ENCODE results near the gene PITPNC1. TPM values are rescaled to one million over a fixed set of nuclear protein-coding genes. Genes with fewer than 3 reads are reported as not detected.
"Not testable (repeated sequence)": the region's sequence is repeated elsewhere in the genome, so short reads cannot be mapped to it uniquely, and the experiment has no call there.

Gene PITPNC1
- total and polyA plus RNA-seq, 4 experiments from 2014 or later: 68.4 to 124 (median 89.9) TPM

DNA sequence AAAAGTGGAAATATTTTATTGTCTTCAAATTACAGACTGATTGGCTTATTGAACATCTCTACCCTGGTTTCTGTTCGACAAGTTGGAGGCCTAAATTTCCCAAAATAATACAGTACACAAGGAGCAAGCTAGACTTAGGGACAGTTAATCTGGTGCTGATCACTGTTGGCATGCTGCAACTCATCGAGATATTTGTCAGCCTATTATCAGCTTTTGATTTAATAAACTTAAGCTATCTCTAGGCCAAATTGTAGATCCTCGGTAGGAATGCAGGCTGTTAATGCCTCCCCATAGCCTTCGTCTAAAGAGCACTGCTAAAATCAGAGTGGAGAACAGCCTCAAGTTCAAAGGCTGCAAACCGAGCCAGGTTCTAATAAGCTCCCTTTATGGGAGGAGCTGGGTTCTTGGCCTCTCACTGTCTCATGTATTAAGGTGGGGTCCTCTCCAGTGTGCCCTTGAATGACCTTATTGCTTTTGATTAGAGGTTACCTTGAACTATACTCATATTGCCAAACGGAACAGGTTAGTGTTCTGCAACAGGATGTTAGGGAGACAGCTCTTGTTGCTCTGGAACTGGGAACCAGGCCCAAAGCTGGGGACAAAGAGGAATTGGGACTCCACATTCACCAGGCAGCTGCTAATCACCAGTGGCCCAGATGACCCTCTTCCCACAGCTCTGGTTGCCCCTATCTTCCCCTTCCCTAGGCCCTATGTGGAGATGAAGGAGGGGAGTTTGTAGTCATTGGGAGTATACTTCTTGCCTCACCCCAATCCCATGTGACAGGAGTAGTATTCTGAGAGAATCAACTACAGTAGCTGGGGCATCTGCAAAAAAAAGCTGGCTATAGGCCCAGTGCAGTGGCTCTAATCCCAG lies 271.2 kb downstream of the PITPNC1 start:
- no peaks in the 10 kb centered on the region for H3K4me1 ChIP-seq (ENCODE audit: insufficient read depth, low read length)
- peaks cover under 1% of the 10 kb centered on the region for H3K36me3 ChIP-seq (ENCODE audit: insufficient read depth, low read length)
- no peaks in the 10 kb centered on the region for H3K27me3 ChIP-seq (ENCODE audit: insufficient read depth, low read length)
- Mint-ChIP-seq H3K27me3 (no peaks in the 10 kb centered on the region), H3K4me1 (peaks cover 0 to 11% (median 8%) of the 10 kb centered on the region in 4 donors), H3K4me3 (no peak overlapping the region), H3K9me3 (no peaks in the 10 kb centered on the region), H3K36me3 (peaks cover 15 to 31% of the 10 kb centered on the region in 2 donors), H3K27ac (peak overlapping the region in 5 of 7 donors; percentile 22 to 65 (median 53))
- no peaks in the 10 kb centered on the region for H3K9me3 ChIP-seq (ENCODE audit: control insufficient read depth in 1 of 2, low read length in 2 of 2)
- intact Hi-C loops (cut with micrococcal nuclease): no loop called here
- POLR2A ChIA-PET (ENCODE audit: partially characterized antibody): interaction anchor here (0.6 kb wide), 3 partner anchors 9 to 269 kb away, joined by 3 read pairs; no protein-coding TSS in a partner anchor
- H3K4me3 ChIP-seq (ENCODE audit: low read length in 2 of 2): no peak overlapping the region
- no peak for DNase-seq
- no peak overlapping the region for H3K27ac ChIP-seq (ENCODE audit: low read depth, low read length)
- CTCF ChIA-PET (ENCODE audit: partially characterized antibody): interaction anchor here (0.8 to 1.7 kb wide), 4 partner anchors 9 to 274 kb away, joined by 3 to 5 read pairs (median 4); no protein-coding TSS in a partner anchor

DNA sequence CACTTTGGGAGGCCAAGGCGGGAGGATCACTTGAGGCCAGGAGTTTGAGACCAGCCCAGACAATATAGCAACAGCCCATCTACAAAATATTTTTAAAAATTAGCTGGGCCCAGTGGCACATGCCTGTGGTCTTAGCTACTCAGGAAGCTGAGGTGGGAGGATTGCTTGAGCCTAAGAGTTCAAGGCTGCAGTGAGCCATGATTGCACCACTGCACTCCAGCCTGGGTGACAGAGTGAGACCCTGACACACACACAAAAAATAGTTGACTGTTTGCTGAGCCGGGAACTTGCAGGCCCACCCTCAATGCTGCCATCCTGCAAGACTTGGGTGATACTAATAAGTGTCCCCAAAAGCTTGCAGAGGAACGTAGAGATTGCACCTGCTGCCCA lies 271.8 kb downstream of the PITPNC1 start:
- H3K4me3 Mint-ChIP-seq; DNase-seq; H3K4me3 ChIP-seq (ENCODE audit: low read length in 2 of 2); intact Hi-C loops (cut with micrococcal nuclease); H3K4me1 ChIP-seq (ENCODE audit: insufficient read depth, low read length); H3K27ac ChIP-seq (ENCODE audit: low read depth, low read length); H3K9me3 ChIP-seq (ENCODE audit: control insufficient read depth in 1 of 2, low read length in 2 of 2); H3K9me3 Mint-ChIP-seq; H3K27me3 Mint-ChIP-seq; POLR2A ChIA-PET (ENCODE audit: partially characterized antibody); H3K36me3 ChIP-seq (ENCODE audit: insufficient read depth, low read length); H3K27me3 ChIP-seq (ENCODE audit: insufficient read depth, low read length): not testable (repeated sequence)
- CTCF ChIA-PET (ENCODE audit: partially characterized antibody): interaction anchor here (1.6 kb wide), 1 partner anchor 10 kb away, joined by 5 read pairs; no protein-coding TSS in a partner anchor
- H3K4me1 Mint-ChIP-seq: peaks cover 0 to 11% (median 8%) of the 10 kb centered on the region in 4 donors
- H3K27ac Mint-ChIP-seq: peak overlapping the region in 3 of 7 donors; percentile 35 to 65 (median 42)
- peaks cover 19 to 31% of the 10 kb centered on the region in 2 donors for H3K36me3 Mint-ChIP-seq

DNA sequence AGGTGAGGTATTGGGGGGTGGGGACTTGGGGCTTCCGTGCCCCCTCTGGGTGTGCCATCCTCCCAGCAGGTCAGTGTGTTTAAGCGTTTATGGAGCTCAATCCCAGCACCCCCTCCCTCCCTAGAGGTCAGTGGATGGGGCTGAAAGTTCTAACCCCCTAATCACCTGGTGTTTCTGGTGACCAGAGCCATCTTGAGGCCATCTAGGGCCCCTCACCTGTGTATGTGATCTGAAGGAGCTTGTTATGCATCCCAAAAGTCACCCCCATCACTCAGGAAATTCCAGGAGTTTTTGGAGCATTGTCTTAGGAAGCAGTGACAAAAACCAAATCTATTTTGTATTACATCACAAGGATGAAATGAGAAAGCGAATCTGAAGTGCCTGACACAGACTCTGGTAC lies 272.8 kb downstream of the PITPNC1 start:
- H3K4me1 ChIP-seq (ENCODE audit: insufficient read depth, low read length): no peaks in the 10 kb centered on the region
- intact Hi-C loops (cut with micrococcal nuclease): no loop called here
- DNase-seq: no peak
- no peaks in the 10 kb centered on the region for H3K27me3 ChIP-seq (ENCODE audit: insufficient read depth, low read length)
- ChIA-PET CTCF (ENCODE audit: partially characterized antibody) (no interaction called here), POLR2A (ENCODE audit: partially characterized antibody) (interaction anchor here (0.5 to 0.6 kb wide), 2 partner anchors 20 to 214 kb away, joined by 3 to 4 read pairs; no protein-coding TSS in a partner anchor)
- Mint-ChIP-seq H3K4me1 (peaks cover 0 to 9% (median 8%) of the 10 kb centered on the region in 4 donors), H3K27me3 (no peaks in the 10 kb centered on the region), H3K36me3 (peaks cover 23 to 33% of the 10 kb centered on the region in 2 donors), H3K27ac (peak overlapping the region in 4 of 7 donors; percentile 8 to 61 (median 25)), H3K9me3 (peaks cover 0 to 2% (median 0%) of the 10 kb centered on the region in 8 donors), H3K4me3 (peak overlapping the region in 1 of 8 donors; percentile 48)
- H3K9me3 ChIP-seq (ENCODE audit: control insufficient read depth in 1 of 2, low read length in 2 of 2): no peaks in the 10 kb centered on the region
- peaks cover 9% of the 10 kb centered on the region for H3K36me3 ChIP-seq (ENCODE audit: insufficient read depth, low read length)
- no peak overlapping the region for H3K27ac ChIP-seq (ENCODE audit: low read depth, low read length)
- no peak overlapping the region for H3K4me3 ChIP-seq (ENCODE audit: low read length in 2 of 2)

DNA sequence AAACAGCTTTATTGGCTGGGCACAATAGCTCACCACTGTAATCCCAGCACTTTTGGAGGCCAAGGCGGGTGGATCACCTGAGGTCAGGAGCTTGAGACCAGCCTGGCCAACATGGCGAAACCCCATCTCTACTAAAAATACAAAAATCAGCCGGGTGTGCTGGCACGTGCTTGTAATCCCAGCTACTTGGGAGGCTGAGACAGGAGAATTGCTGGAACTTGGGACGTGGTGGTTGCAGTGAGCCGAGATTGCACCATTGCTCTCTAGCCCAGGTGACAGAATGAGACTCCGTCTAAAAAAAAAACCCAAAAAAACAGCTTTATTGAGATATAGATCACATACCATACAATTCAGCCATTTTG lies 274.1 kb downstream of the PITPNC1 start:
- H3K4me3 Mint-ChIP-seq; H3K4me1 ChIP-seq (ENCODE audit: insufficient read depth, low read length); intact Hi-C loops (cut with micrococcal nuclease); H3K9me3 ChIP-seq (ENCODE audit: control insufficient read depth in 1 of 2, low read length in 2 of 2); H3K9me3 Mint-ChIP-seq; DNase-seq; H3K27me3 ChIP-seq (ENCODE audit: insufficient read depth, low read length); H3K27me3 Mint-ChIP-seq; H3K36me3 ChIP-seq (ENCODE audit: insufficient read depth, low read length); H3K4me3 ChIP-seq (ENCODE audit: low read length in 2 of 2); H3K4me1 Mint-ChIP-seq; H3K27ac ChIP-seq (ENCODE audit: low read depth, low read length): not testable (repeated sequence)
- peak overlapping the region in 2 of 7 donors; percentile 45 to 67 for H3K27ac Mint-ChIP-seq
- peaks cover 25 to 29% of the 10 kb centered on the region in 2 donors for H3K36me3 Mint-ChIP-seq
- ChIA-PET CTCF (ENCODE audit: partially characterized antibody) (interaction anchor here (0.9 to 1.1 kb wide), 4 partner anchors 8 to 275 kb away, joined by 3 to 5 read pairs (median 4); no protein-coding TSS in a partner anchor), POLR2A (ENCODE audit: partially characterized antibody) (interaction anchor here (1.1 kb wide), 1 partner anchor 15 kb away, joined by 3 read pairs; no protein-coding TSS in a partner anchor)

DNA sequence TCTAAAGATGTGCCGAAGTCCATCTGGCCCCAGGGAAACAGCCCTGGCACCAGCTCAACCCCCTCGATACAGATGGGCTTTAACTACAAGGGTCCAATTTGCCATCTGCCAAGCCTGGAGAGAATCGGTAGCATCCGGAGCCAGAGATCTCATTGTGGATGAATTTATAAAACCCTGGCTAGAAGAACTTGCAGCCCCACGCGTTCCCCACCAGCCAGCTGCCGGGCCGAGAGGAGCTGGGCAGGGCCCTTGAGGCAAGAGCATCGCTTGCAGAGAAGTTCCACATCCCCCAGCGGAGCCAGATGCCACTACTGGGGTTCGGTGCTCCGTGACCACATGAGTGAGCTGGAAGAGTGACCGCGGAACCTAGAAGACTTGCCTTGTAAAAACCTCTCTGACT lies 275.4 kb downstream of the PITPNC1 start:
- intact Hi-C loops (cut with micrococcal nuclease): no loop called here
- H3K27ac Mint-ChIP-seq: peak overlapping the region in 1 of 7 donors; percentile 27

DNA sequence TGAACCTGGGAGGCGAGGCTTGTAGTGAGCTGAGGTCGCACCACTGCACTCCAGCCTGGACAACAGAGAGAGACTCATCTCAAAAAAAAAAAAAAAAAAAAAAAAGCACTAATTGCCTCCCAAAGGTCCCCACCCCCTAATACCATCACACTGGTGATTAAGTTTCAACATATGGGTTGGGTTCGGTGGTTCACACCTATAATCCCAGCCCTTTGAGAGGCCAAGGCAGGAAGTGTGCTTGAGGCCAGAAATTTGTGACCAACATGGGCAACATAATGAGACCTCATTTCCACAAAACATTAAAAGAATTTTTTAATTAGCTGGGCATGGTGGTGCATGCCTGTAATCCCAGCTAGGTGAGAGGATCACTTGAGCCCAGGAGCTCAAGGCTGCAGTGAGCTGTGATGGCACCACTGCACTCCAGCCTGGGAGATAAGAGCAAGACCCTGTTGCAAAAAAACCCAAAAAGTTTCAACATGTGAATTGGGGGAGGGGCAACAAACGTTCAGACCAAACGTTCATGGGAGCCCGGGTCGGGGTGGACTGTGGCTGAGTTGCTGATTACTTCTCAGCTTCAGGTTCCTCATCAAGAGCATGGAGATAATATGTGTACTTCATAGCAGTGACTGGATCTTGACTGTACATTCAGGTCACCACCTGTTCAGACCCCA lies 278.5 kb downstream of the PITPNC1 start:
- H3K9me3 ChIP-seq (ENCODE audit: control insufficient read depth in 1 of 2, low read length in 2 of 2): no peaks in the 10 kb centered on the region
- peak overlapping the region in 1 of 7 donors; percentile 17 for H3K27ac Mint-ChIP-seq
- no peaks in the 10 kb centered on the region for H3K4me1 ChIP-seq (ENCODE audit: insufficient read depth, low read length)
- CTCF ChIA-PET (ENCODE audit: partially characterized antibody): interaction anchor here (1.1 kb wide), 1 partner anchor 9 kb away, joined by 3 read pairs; no protein-coding TSS in a partner anchor
- H3K4me3 Mint-ChIP-seq: no peak overlapping the region
- no peak for DNase-seq
- H3K36me3 Mint-ChIP-seq: peaks cover 44 to 54% of the 10 kb centered on the region in 2 donors
- no peak overlapping the region for H3K27ac ChIP-seq (ENCODE audit: low read depth, low read length)
- no peaks in the 10 kb centered on the region for H3K27me3 ChIP-seq (ENCODE audit: insufficient read depth, low read length)
- intact Hi-C loops (cut with micrococcal nuclease): no loop called here
- no peak overlapping the region for H3K4me3 ChIP-seq (ENCODE audit: low read length in 2 of 2)
- POLR2A ChIA-PET (ENCODE audit: partially characterized antibody): no interaction called here
- H3K36me3 ChIP-seq (ENCODE audit: insufficient read depth, low read length): peaks cover 9% of the 10 kb centered on the region
- peaks cover 0 to 11% (median 2%) of the 10 kb centered on the region in 8 donors for H3K9me3 Mint-ChIP-seq
- H3K4me1 Mint-ChIP-seq: peaks cover 8 to 12% (median 10%) of the 10 kb centered on the region in 4 donors
- no peaks in the 10 kb centered on the region for H3K27me3 Mint-ChIP-seq

More for the DNA sequence above, 275.4 kb downstream of the PITPNC1 start:
- H3K4me3 ChIP-seq (ENCODE audit: low read length in 2 of 2): no peak overlapping the region
- peaks cover 9% of the 10 kb centered on the region for H3K36me3 ChIP-seq (ENCODE audit: insufficient read depth, low read length)
- Mint-ChIP-seq H3K36me3 (peaks cover 35 to 36% of the 10 kb centered on the region in 2 donors), H3K27me3 (no peaks in the 10 kb centered on the region), H3K4me3 (no peak overlapping the region), H3K9me3 (peaks cover 0 to 5% (median 0%) of the 10 kb centered on the region in 8 donors), H3K4me1 (peaks cover 0 to 11% (median 9%) of the 10 kb centered on the region in 4 donors)
- ChIA-PET POLR2A (ENCODE audit: partially characterized antibody) (no interaction called here), CTCF (ENCODE audit: partially characterized antibody) (interaction anchor here (0.5 to 0.8 kb wide), 2 partner anchors 31 to 278 kb away, joined by 3 read pairs; no protein-coding TSS in a partner anchor)
- DNase-seq: no peak
- H3K27me3 ChIP-seq (ENCODE audit: insufficient read depth, low read length): no peaks in the 10 kb centered on the region
- H3K27ac ChIP-seq (ENCODE audit: low read depth, low read length): no peak overlapping the region
- H3K4me1 ChIP-seq (ENCODE audit: insufficient read depth, low read length): no peaks in the 10 kb centered on the region
- no peaks in the 10 kb centered on the region for H3K9me3 ChIP-seq (ENCODE audit: control insufficient read depth in 1 of 2, low read length in 2 of 2)

Data from CD4-positive, alpha-beta memory T cell (primary cell).